Measurements from ENCODE around the gene MUS81.

MUS81 gene

DNA sequence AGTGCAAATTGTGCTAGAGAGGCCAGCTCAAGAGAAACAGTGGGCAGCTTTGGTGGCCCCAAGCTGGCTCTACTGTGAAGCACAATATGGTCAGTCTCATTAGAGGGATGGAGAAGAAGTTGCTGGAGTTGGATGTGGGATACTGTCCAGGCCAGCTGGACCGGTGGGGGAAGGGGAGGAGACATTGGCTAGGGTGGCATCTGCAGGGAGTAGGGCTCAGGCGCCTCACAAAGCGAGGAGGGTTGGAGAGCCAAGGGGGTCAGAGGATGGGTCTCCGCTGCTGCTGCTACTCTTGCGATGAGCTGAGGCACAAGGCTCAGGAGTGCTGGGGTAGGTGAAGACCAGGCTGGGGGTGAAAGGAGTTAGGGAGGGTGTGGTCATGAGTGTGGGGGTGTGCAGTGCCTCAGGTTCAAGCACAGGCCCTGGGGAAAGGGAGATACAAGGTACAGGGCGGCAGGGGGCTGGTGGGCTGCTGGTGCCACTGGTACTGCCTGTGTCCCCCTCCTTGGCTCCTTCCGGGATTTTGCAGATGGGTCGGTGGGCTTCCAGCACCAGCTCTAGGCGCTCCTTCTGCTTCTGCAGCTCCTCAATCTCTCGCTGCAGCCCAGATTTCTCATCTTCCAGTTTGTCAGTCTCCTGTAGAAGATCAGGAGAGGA is 32.6 kb downstream of the MUS81 start:
- no peak for DNase-seq

DNA sequence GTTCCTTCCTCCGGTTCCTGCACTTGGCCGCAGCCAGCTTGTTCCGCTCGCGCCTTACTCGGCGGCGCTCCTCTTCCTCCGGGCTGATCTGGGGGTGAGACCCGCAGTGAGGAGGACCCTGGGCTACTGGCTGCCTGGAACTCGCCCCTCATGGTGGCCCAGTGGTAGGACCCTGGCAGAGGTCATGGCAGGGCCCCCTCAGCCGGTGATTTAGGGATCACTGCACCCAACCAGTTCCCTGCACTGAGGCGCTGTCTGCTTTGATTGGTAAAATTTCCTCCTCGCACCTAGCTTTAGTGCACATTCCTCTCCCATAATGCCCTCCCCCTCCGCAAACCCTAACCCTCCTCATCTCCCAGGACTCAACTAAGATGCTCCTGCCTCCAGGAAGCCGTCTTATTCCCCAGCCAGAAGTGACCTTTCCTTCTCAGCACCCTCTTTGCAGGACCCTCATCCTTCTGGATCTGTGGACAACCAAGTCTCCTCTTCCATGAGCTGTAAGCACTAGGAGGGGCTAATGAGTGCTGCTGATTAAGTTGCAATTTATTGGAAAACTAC is 33.9 kb downstream of the MUS81 start:
- DNase-seq: no peak

DNA sequence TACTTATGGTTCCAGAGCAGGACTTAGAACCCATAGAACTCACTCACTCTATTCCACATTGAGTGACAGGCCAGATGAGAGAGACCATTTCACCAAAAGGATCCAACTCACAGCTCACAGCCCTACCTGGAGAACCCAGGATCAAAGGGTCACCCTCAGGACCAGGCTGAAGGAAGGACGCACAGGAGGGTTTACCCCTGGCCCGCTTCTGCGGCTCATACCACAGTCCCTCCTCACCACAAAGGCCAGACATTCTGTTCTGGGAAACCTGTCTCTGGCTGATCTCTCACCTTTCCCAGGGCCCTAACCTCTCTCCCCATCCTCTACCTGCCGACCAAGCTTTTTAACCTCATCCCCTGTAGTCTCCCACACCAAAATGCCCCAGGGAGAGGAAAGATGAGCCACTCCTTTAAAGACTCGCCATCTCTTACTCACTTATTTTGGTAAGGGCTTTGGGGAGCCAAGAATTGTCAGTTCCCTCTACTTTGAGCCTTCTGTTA is 35.3 kb downstream of the MUS81 start:
- DNase-seq: no peak

DNA sequence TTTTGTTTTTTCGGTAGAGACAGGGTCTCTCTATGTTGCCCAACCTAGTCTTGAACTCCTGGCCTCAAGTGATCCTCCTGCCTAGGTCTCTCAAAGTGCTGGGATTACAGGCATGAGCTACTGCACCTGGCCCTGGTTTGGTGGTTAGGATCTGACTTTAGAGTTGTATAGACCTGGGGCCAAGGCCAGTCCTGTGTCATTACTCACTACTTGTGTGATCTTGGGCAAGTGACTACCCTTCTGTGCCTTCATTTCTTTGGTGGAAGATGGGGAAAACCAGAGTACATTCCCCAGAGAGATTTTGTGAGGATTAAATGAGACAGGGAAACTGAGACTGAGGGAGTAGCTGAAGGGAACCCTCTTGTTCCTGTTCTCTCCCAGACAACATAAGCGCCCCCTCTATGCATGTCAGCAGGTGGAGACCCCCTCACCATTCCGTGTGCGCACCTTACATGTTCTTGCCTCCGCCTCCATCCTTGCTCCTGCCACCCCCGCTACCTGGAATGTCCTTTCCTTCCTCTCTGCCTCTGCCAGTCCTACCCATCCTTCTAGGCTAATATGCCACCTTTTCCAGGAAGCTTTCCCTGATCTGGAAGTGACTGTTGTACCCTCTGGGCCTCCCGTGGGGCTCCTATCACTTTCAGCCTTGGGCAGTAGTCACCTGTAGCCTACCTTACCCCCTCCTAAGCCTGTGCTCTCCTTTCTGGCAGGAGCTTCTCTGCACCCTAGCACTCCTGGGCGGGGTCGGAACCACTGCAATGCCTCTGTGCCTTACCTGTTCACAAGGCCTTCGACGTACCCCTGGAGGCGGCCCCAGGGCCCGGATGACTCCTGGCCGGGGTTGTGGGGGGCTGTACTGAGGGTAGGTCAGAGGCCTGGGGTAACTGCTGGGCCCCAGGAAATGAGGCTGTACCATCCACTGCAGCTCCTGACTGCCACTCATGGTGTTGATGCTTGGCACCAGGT is 36.1 kb downstream of the MUS81 start:
- DNase-seq: no peak

DNA sequence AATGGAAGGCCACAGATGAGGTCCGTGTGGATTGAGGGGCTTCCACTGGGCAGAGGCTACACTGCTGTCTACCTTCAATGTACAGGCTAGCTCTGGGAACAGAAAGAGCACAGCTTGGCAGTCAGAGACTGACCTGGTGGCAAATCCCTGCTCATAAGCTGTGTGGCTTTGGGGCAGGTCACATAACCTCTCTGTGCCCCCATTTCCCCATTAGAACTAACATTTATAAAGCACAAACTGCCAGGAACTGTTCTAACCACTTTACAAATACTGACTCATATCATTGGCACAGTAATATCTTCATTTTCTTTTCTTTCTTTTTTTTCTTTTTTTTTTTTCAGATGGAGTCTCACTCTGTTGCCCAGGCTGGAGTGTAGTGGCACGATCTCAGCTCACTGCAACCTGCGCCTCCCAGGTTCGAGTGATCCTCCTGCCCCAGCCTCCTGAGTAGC is 36.8 kb downstream of the MUS81 start:
- DNase-seq: no peak

DNA sequence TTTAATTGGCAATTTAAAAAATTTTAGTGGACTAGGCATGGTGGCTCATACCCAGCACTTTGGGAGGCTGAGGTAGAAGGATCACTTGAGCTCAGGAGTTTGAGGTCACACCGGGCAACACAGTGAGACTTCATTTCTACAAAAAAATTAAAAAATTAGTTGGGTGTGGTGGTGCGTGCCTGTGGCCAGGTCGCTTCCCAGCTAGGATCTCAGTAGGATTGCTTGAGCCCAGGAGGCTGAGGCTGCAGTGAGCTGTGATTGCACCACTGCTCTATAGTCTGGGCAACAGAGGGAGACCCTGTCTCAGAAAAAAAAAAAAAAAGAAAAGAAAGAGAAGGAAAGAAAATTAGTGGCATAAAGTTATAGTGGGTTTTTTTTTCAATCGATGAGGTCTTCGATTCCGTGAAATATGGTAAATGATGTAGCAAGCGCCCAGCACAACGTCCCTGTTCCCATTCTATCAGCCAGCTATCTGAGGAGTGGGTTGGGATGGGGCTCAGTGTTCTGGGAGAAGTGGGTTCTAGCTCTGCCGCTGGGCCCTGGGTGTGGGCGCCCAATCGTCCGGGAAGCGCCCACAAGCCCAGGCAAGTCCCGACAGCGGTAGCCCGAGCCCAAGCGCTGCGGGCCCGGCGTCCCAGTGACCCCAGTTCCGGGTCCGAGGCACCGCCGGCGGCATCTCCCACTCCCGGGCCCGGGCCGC is 38.6 kb downstream of the MUS81 start:
- no peak for DNase-seq

DNA sequence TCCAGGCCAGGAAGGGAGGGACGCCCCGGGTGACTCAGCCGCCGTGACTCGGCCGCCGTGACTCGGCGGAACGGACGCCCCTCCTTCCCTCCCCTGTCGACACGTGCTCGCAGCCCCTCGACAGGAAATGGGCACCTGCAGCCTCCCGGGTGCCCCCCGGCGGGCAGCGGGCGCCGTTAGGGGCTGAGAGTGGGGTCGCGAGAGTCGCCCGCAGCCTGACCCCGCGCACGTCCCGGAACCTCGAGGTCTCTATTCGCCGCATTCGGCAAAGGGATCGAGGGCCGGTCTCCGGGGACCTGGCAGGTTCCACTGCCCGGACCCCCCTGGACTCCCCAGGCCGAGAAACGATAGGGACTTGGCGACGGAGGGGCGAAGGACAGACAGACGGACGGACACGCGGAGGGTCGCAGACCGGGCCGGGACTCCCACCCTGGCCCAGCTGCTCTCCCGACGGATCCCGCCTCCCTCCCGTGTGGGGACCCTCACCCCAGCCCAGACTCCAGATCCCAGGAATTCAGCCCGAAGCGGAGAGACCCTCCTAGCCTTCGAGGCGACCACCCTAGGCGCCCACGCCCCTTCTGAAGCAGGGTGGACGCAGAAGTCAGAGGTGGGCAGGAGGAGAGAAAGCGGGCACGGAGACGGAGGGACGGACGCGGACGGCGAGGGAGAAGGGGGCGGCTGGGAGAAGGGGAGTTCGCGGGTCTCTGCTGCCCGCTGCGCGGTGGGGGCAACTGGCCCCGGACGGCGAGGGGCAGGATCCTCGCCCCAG is 39.3 kb downstream of the MUS81 start:
- DNase-seq: peak; percentile 86

DNA sequence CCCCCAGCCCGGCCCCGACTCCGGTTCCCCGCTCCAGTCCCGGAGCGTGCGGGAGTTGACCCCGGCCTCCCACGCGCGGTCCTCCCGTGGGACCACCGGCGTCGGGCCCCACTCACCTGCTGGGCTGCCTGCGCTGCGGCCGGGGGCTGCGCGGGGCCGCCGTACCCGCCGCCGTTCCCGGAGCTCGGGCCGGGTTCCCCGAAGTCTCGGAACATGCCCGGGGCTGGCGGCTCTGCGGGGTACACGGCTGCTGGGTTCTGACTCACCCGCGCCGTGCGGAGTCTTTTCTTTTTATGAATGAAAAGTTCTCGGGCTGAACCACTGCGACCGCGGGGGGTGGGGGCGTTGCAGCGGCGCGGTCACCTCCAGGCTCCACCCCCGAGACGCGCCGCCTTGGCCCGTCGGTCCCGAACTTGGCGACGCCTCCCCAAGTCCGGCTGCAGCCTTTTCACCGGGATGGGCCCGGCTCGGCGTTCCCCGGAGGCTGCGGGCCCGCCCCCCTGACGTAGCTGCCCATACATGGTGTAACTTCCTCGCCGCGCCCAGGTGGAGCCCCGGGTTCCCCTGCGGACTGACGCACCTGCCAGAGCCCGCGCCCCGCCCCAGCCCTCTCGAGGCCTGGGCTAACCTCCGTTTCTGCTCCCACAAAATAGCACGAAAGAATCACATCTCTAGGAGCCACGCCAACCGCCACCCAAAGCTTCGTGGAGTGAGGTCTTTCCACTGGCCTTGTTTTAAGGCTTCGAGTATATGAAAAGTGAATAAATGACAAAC is 40.1 kb downstream of the MUS81 start, which contains the start of gene FOSL1:
Gene FOSL1 (minus strand): TSS at position 264 of the 774 bp plus-strand sequence. CDS start 49 bp downstream, at position 215.
- DNase-seq: peak; percentile 94

DNA sequence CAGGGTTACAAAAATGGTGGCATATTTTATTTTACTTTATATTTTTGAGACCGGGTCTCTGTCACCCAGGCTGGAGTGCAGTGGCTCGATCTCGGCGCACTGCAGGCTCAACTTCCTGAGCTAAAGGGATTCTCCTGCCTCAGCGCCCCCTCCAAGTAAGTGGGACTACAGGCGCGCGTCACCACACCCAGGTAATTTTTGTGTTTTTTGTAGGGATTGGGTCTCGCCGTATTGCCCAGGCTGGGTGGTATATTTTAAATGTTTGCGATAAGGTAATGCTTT is 40.6 kb downstream of the MUS81 start:
- no peak for DNase-seq

DNA sequence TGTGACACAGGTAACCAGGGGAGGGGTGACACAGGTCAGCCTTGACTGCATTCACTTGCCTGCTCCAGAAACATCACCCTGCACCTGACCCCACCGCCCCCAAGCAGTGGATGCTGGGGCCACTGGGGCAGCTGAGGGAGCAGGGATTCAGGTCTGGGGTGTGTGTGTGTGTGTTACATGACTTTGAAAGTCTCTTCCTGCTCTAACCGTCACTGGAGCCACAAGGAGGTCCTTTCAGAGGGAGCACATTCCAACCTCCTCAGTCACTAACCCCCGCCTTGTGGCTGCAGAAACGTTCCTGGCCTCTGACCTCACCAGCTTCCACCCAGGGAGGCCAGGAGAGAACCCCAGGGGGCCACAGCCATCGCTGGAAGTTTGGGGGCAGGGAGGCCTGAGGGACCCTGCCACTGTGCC is 42.8 kb downstream of the MUS81 start:
- no peak for DNase-seq

DNA sequence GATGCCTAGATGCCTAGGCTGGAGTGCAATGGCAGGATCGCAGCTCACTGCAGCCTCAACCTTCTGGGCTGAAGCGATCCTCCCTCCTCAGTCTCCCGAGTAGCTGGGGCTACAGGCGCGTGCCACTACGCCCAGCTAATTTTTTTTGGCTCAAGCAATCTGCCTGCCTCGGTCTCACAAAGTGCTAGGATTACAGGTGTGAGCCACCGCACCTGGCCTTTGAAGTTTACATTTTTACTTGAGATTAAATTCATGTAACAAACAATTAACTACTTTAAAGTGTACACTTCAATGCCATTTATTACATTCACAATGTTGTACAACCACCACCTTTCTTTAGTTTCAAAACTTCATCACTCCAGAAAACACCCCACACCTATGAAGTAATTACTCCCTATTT is 43.5 kb downstream of the MUS81 start:
- no peak for DNase-seq

DNA sequence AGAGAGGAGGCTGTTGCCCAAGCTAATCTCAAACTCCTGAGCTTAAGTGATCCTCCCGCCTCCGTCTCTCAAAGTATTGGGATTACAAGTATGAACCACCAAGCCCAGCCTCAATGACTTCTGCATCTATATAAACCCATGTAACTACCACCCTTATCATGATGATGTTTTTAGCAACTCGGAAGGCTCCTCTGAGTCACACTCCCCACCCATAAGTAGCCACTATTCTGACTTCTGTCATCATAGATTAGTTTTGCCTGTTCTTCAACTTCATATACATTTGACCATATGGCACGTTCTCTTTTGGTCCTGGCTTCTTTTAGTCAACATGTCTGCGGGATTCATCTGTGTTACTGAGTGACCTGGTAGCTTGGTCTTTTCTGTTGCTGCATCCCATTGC is 46.4 kb downstream of the MUS81 start:
- no peak for DNase-seq

DNA sequence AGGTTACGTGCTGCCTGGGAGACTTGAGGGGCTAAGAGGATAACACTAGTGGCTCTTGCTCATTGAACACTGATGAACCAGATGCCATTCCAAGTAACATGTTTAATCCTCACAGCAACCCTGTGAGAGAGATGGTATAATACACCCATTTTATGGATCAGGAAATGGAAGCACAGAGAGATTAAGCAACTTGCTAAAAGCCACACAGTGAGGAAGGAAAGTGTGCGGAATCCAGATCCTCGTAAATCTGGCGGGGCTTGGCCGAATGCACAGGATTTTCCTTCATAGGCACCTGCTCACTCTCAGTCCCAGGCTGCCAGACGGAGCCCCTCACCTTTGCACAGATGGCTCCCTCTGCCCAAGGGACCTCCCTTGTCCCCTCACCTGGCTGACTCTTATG is 47.6 kb downstream of the MUS81 start:
- no peak for DNase-seq

DNA sequence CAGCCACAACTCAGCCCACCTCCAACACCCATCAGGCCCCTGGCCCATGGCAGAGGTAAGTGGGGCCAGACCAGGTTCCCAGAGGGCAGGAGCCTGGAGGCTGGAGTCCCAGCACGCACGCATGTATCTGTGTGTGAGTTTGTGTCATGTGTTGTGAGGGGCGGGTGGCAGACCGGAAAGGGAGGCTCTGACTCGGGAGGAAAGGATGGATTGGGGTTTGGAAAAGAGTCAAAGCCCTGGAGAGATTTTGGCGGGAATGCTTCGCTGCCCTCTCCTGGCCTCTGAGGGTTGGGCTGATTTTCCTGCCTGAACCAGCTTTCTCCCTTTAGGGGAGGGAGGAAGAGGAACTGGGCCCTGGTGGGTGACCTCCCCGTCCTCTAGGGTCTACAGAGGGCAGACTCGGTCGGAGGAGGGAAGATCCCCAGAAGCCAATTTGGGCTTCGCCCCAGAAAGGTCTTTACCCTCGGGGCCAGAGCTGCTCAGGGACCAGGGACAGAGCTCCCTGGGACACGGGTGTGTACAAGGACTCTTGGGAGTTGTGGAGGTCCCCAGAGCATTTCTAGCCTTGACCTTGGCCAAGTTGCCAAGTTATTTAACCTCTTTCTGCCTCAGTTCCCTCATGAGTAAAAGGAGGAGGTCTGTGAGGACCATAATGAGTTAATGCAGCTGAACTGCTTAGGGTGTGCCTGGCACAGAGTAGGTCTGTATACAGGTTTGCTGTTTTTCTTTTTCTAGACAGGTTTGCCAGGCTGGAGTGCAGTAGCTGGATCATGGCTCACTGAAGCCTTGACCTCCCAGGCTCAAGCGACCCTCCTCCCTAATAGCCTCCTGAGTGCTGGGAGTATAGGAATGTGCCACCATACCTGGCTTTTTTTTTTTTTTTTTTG is 51.7 kb downstream of the MUS81 start:
- DNase-seq: peak; percentile 32

DNA sequence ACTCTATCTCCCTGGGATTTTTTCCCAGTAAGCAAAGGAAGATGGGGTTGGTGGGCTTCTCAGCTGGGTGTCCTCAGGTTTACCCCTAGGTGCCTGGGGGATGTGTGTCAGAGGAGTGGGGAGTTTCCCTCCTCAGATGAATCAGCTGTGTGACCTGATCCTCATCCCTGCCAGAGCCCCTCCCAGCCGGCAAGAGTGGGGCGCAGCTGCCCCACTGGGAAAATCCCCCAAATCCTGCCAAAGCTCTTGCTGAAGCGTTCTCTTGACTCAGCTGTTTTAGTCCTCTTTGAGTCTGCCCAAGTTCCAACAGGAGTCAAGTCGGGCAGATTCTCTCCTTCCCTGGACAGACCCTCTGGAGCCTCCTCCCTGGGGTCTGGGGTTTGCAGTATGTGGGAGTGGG is 52.6 kb downstream of the MUS81 start:
- no peak for DNase-seq

DNA sequence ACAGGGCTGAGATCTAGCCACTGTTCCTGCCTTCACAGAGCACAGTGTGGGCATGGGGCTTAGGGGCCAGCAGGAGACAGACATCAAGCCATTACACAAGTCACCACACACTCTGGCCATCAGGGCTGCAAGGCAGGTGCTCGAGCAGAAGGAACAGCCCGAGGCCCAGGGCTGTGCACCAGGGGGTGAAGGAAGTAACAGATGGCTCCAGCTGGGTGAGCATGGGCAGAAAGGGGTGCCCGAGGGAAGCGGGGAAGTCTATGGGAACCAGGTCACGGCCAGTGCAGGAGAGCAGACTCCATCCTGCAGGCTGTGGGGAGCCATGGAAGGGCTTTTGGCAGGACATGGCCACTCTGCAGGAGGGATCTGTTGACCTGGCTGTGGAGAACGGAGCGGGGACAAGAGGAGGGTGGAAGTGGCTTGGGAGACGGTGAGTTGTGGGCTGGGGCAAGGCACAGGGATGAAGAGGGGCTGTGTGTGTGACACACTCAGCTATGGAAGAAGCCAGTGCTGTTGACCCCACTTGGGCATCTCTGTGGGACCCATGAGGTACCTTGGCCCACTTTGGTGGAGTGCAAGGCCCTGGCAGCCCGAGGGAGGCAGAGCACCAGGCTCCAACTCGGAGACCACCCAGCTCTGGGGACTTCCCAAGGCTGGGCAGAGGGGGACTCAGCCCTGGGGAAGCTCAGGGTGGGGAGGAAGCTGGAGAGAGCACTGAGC is 55.0 kb downstream of the MUS81 start:
- no peak for DNase-seq

DNA sequence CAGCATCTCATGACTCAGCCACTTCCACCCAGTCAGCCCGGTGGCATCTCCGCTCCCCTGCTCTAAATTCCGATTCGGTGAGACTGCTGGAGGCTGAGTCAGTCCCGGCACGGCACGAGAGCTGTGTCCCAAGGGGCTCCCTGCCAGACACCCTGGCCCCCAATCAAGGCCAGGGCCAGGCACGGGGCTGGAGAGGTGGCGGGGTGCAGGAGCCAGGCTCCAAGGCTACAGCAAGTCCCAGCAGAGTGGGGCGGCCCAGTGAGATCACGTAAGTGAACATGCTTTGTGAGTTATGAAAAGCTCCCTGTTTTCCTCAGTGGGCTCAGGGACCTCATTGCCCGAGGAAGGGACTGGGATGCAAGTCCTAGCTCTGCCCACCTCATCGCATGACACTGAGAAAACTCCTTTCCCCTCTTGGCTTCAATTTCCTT is 55.6 kb downstream of the MUS81 start:
- peak; percentile 64 for DNase-seq
